ENCODE measurements around the gene GPSM3.

DNA sequence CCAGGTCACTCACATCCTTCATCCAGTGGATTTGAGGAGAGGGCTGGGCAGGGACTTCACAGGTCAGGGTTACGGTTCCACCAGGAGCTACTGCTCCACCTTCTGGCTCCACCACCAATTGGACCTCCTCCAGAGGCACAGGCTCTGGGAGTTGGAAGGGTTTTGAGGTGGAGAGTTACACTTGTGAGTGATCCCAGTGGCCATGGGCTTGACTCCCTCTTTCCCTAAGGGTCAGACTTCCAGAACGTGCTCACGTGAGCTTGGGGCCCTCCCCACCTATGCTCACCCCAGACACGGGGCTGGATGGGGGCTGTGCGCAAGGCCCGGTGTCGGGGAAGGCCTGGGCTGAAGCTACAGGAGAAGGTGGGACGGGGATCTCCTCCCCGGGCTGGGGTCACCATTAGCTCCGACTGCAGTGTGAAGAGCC is 9.9 kb downstream of the GPSM3 start:
- no peak for TF ChIP-seq GATA2 (IDR thresholded peaks at IDR 0.05; ENCODE audit: low read depth, low read length)
- no peak for TF ChIP-seq GATA3 (IDR thresholded peaks at IDR 0.05; ENCODE audit: low read depth, low read length)
